ENCODE data around the gene PAPPA. TPM values are rescaled to one million over a fixed set of nuclear protein-coding genes. Genes with fewer than 3 reads are reported as not detected.

The PAPPA gene
- total RNA-seq, 1 experiment from 2014 or later = 3.9 TPM

DNA sequence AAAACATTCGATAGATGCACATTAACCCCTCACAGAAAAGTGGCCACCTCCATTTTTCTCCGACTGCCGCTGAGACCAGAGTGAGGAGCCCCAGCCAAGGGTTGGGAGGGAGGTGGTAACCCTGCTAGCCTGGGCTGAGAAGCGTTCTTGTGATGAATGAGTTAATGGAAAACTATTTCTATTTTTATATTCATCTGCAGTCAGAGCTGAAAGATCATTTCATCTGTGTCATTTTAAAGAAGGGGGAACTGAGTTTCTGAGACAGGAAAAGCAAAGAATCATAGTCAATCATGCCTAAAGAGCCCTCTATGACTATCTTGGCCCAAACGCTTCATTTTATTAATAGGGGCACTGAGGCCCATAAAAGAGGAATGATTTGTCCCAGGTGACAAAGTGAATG lies 229.5 kb downstream of the PAPPA start:
- no peaks in the 10 kb centered on the region for H4K20me1 ChIP-seq (ENCODE audit: insufficient read depth)
- DNase-seq = no peak
- peaks cover under 1% of the 10 kb centered on the region; the same call in 1 of the 2 replicates for H3K4me1 ChIP-seq (replicated peaks; ENCODE audit: insufficient read depth)
- TF ChIP-seq, protein P1, sequence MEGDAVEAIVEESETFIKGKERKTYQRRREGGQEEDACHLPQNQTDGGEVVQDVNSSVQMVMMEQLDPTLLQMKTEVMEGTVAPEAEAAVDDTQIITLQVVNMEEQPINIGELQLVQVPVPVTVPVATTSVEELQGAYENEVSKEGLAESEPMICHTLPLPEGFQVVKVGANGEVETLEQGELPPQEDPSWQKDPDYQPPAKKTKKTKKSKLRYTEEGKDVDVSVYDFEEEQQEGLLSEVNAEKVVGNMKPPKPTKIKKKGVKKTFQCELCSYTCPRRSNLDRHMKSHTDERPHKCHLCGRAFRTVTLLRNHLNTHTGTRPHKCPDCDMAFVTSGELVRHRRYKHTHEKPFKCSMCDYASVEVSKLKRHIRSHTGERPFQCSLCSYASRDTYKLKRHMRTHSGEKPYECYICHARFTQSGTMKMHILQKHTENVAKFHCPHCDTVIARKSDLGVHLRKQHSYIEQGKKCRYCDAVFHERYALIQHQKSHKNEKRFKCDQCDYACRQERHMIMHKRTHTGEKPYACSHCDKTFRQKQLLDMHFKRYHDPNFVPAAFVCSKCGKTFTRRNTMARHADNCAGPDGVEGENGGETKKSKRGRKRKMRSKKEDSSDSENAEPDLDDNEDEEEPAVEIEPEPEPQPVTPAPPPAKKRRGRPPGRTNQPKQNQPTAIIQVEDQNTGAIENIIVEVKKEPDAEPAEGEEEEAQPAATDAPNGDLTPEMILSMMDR (conservative IDR thresholded peaks at IDR 0.05) = no peak
- no peak for TF ChIP-seq EZH2 (IDR thresholded peaks at IDR 0.05; ENCODE audit: low read depth)
- POLR2A ChIA-PET (ENCODE audit: unreplicated experiment) = no interaction called here
- no TSS peak for BruUV-seq (replicated peaks)
- H3K9me3 ChIP-seq (ENCODE audit: insufficient read depth, low read depth) = no peaks in the 10 kb centered on the region
- no peaks in the 10 kb centered on the region for H3F3A ChIP-seq (ENCODE audit: insufficient read depth, low read depth)
- H3K27me3 ChIP-seq (ENCODE audit: insufficient read depth, low read depth) = no peaks in the 10 kb centered on the region
- no peaks in the 10 kb centered on the region for H3K9me2 ChIP-seq (ENCODE audit: insufficient read depth)
- intact Hi-C loops (cut with micrococcal nuclease; ENCODE audit: unreplicated experiment) = no loop called here
- H2AFZ ChIP-seq = no peak overlapping the region
- no peaks in the 10 kb centered on the region for H3K79me2 ChIP-seq (ENCODE audit: low read depth)
- CTCF ChIA-PET = no interaction called here
- no peak overlapping the region for H3K27ac ChIP-seq
- H3K4me3 ChIP-seq = no peak overlapping the region
- no peaks in the 10 kb centered on the region for H3K36me3 ChIP-seq (ENCODE audit: low read depth)
- no peak overlapping the region for H3K4me2 ChIP-seq

DNA sequence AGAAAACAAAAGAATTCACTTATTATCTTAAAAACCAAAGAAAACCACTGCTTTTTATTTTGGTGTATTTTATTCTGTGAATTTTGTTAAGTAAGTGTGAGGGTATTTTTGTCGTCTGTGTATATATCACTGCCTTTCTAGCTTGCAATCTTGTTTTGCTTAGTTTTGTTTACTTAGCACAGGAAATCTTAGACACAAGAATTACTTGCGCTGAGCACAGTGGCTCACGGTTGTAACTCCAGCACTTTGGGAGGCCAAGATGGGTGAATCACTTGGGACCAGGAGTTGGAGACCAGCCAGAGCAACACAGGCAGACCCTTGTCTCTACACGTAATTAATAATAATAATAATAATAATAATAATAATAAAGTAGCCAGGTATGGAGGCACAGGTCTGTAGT lies 230.3 kb downstream of the PAPPA start:
- CTCF ChIA-PET = no interaction called here
- no peaks in the 10 kb centered on the region for H4K20me1 ChIP-seq (ENCODE audit: insufficient read depth)
- H3K36me3 ChIP-seq (ENCODE audit: low read depth) = no peaks in the 10 kb centered on the region
- no peak overlapping the region for H3K4me2 ChIP-seq
- intact Hi-C loops (cut with micrococcal nuclease; ENCODE audit: unreplicated experiment) = no loop called here
- POLR2A ChIA-PET (ENCODE audit: unreplicated experiment) = no interaction called here
- no peak overlapping the region for H2AFZ ChIP-seq
- DNase-seq = no peak
- no peaks in the 10 kb centered on the region for H3K27me3 ChIP-seq (ENCODE audit: insufficient read depth, low read depth)
- H3K4me3 ChIP-seq = no peak overlapping the region
- H3K9me3 ChIP-seq (ENCODE audit: insufficient read depth, low read depth) = no peaks in the 10 kb centered on the region
- H3K9me2 ChIP-seq (ENCODE audit: insufficient read depth) = 0 out of 2 replicates have a peak, but pooled peaks cover 5% of the 10 kb centered on the region
- H3K4me1 ChIP-seq (replicated peaks; ENCODE audit: insufficient read depth) = no peaks in the 10 kb centered on the region
- no peaks in the 10 kb centered on the region for H3F3A ChIP-seq (ENCODE audit: insufficient read depth, low read depth)
- H3K79me2 ChIP-seq (ENCODE audit: low read depth) = no peaks in the 10 kb centered on the region
- BruUV-seq (replicated peaks) = no TSS peak
- TF ChIP-seq, protein P1 (conservative IDR thresholded peaks at IDR 0.05) = no peak
- no peak for TF ChIP-seq EZH2 (IDR thresholded peaks at IDR 0.05; ENCODE audit: low read depth)
- no peak overlapping the region for H3K27ac ChIP-seq

DNA sequence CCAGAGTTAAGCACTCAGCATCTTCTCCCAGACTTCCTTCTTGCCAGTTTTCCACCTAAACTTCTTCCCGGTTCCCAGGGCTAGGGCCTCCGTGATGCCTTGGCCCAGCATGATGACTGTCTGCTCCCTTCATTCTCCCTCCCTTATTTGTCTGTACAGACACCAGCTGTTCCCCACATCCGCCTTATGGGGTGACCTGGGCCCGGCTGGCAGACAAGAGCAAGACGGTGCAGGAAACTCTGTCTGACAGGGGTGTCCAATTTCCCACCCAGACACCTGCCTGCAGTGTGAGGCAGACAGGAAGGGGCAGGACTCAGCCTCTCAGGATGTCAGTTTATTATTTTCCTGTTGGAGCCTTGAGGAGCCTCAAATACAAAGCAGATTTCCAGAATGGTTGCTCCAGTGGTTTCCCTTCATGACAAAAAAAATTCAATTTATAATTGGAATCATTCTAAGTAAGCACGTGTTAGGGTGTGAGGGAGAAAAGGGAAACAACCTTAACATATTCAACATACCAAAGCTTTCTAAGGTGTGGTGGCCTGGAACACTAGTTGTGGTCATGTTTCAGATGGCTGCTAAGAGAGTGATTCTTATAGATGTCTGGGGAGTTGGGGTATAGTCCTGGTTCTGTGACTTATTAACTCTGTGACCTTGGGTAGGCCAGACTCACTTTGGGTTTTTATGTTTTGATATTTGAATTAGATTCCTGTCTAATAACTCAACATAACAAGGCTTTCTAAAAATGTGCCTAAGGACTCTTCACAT lies 234.5 kb downstream of the PAPPA start:
- Histone ChIP-seq H4K20me1 (ENCODE audit: insufficient read depth) (no peaks in the 10 kb centered on the region), H2AFZ (no peak overlapping the region), H3K79me2 (ENCODE audit: low read depth) (no peaks in the 10 kb centered on the region), H3K27ac (no peak overlapping the region), H3K36me3 (ENCODE audit: low read depth) (no peaks in the 10 kb centered on the region), H3K27me3 (ENCODE audit: insufficient read depth, low read depth) (no peaks in the 10 kb centered on the region), H3K9me3 (ENCODE audit: insufficient read depth, low read depth) (no peaks in the 10 kb centered on the region), H3F3A (ENCODE audit: insufficient read depth, low read depth) (no peaks in the 10 kb centered on the region), H3K4me1 (replicated peaks; ENCODE audit: insufficient read depth) (no peaks in the 10 kb centered on the region), H3K9me2 (ENCODE audit: insufficient read depth) (0 out of 2 replicates have a peak, but pooled peaks cover 5% of the 10 kb centered on the region), H3K4me2 (no peak overlapping the region), H3K4me3 (no peak overlapping the region)
- POLR2A ChIA-PET (ENCODE audit: unreplicated experiment) = interaction anchor here (0.5 kb wide), 1 partner anchor 276 kb away, joined by 3 read pairs; no protein-coding TSS in a partner anchor
- TF ChIP-seq EZH2 (IDR thresholded peaks at IDR 0.05; ENCODE audit: low read depth) = no peak
- TF ChIP-seq, protein P1 (conservative IDR thresholded peaks at IDR 0.05) = no peak
- CTCF ChIA-PET = no interaction called here
- BruUV-seq (replicated peaks) = no TSS peak
- intact Hi-C loops (cut with micrococcal nuclease; ENCODE audit: unreplicated experiment) = no loop called here
- no peak for DNase-seq

Data from PC-9 (cell line).